NCI-H345 treated with DMSO at 0.1 percent for 48 hours (cell line): Measurements from ENCODE around the gene TET1.
"Not testable (repeated sequence)": the region's sequence is repeated elsewhere in the genome, so short reads cannot be mapped to it uniquely, and the experiment has no call there.

Experiments
- DNase-seq: peaks from one replicate; lab custom pipeline; 2025; ENCODE audit not compliant: unreplicated experiment; lab: John Stamatoyannopoulos, UW

The TET1 gene

GRCh38 chr10:68697106-68697505 is 137.0 kb downstream of the TET1 start:
- DNase-seq, result no peak

GRCh38 chr10:68700197-68700596 is 140.1 kb downstream of the TET1 start:
- DNase-seq, result no peak

- no peak for DNase-seq
Observed at GRCh38 chr10:68705548-68705947, 145.4 kb downstream of the TET1 start.

- DNase-seq, result not testable (repeated sequence)
Observed at GRCh38 chr10:68708987-68709386, 148.8 kb downstream of the TET1 start.

DNA sequence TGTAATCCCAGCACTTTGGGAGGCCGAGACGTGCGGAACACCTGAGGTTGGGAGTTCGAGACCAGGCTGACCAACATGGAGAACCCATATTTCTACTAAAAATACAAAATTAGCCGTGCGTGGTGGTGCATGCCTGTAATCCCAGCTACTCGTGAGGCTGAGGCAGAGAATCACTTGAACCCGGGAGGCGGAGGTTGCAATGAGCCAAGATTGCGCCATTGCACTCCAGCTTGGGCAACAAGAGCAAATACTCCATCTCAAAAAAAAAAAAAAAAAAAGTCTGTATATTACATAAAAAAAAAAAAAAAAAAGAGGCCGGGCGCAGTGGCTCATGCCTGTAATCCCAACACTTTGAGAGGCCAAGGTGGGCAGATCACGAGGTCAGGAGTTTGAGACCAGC is 152.9 kb downstream of the TET1 start:
- DNase-seq, result not testable (repeated sequence)

GRCh38 chr10:68717435-68717834 is 157.3 kb downstream of the TET1 start:
- no peak for DNase-seq

DNA sequence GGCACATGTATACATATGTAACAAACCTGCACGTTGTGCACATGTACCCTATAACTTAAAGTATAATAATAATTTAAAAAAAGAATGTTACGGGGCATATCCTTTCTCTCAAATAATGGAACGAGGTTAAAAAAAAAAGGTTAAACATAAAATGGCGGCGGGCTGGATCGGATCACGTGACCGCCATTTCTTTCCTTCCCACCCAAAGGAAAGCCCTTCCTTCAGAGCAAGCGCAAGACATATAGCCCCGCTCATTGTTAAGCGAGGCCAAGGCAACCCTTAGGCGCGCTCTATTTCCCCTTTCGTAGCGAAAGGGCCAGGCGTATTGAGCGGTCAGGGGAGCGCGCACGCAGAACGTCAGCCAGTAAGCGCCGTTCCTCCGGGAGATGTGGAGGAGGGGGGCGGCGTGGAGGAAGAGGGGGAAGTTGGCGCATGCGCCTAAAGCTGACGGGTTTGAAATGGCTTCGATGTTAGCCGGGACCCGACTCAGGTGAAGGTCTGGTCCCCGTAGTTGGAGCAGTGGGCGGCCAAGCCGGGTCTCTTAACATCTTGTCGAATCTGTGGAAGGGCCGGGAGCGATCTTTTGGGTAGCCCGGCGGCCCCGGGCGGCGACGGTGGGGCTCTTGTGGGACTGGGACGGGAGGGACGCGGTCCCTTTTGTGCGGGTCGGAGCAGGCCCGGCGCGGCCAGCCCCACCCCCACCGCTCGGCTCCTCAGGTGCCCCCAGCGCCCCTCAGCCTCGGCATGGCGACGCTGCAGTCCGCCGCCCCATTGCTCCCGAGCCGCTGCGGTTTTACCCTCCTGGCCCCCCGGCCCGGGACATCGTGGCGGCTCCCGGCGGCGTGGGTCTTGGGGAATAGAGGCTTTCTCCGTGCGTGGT is 160.9 kb downstream of the TET1 start, which contains the start of gene CCAR1:
TSS of gene CCAR1 (plus strand) at position 447 of the 880 bp plus-strand sequence. CDS start 1,266 bp downstream, outside the sequence.
- peak; percentile 81 for DNase-seq

- no peak for DNase-seq
Observed at GRCh38 chr10:68721673-68722335, 161.7 kb downstream of the TET1 start.

DNA sequence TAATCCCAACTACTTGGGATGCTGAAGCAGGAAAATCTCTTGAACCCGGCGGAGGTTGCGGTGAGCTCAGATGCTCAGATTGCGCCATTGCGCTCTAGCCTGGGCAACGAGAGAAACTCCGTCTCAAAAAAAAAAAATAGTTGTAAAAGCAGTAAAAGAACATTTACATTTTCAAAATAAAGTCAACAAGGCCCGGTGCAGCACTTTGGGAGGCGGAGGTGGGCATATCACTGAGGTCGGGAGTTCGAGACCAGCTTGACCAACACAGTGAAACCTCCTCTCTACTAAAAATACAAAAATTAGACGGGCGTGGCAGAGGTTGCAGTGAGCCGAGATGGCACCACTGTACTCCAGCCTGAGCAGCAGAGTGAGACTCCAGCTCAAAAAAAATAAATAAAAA is 164.9 kb downstream of the TET1 start:
- no peak for DNase-seq

- DNase-seq, result no peak
Observed at GRCh38 chr10:68727146-68727545, 167.0 kb downstream of the TET1 start.

GRCh38 chr10:68732651-68733050 is 172.5 kb downstream of the TET1 start:
- no peak for DNase-seq

- DNase-seq, result no peak
Observed at GRCh38 chr10:68734349-68734748, 174.2 kb downstream of the TET1 start.

- DNase-seq, result no peak
Observed at GRCh38 chr10:68735119-68735518, 175.0 kb downstream of the TET1 start.

DNA sequence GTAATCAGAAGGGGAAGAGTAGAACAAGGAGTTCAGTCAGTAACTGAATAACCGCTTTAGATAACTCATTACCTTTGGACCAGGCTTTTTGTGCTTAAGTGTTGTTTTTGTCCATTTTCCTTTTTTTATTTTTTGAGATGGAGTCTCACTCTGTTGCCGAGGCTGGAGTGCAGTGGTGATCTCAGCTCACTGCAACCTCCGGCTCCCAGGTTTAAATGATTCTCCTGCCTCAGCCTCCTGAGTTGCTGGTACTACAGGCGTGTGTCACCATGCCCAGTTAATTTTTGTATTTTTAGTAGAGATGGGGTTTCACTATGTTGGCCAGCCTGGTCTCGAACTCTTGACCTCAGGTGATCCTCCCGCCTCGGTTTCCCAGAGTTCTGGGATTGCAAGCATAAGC is 175.6 kb downstream of the TET1 start:
- DNase-seq, result not testable (repeated sequence)

DNA sequence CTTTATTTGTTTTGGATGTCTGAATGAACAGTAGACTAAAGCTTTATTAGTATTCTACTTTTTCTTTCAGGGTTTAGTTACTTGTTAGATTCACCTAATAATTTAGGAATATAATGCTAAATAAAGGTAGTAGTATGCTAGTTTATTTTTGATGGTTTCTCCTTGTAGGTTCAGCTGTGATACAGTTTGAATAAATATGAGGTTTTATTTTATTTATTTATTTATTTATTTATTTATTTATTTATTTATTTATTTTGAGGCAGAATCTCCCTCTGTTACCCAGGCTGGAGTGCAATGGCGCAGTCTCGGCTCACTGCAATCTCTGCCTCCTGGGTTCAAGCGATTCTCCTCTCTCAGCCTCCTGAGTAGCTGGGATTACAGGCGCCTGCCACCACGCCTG is 180.5 kb downstream of the TET1 start:
- DNase-seq, result not testable (repeated sequence)

GRCh38 chr10:68742397-68742796 is 182.3 kb downstream of the TET1 start:
- no peak for DNase-seq
